Epithelial cell of proximal tubule (primary cell): ENCODE data around the gene ORAI3. TPM values are rescaled to one million over a fixed set of nuclear protein-coding genes. Genes with fewer than 3 reads are reported as not detected.

Source experiments
- DNase-seq: peaks from one replicate; pipeline ENCODE4 v3.0.0-alpha.2; 2011; ENCODE audit warnings: low read depth
- H3K4me3 ChIP-seq: 2 replicates; pipeline ENCODE4 v1.5.1; 2011; ENCODE audit warnings: low read depth, mild to moderate bottlenecking, low read length
- total RNA-seq: library from RNA; depleted of rRNA; stranded (reverse); fragments of >200 nt; gene quantifications from 2 replicates; pipeline ENCODE4 v1.2.3, GENCODE V29; 2015
- TF ChIP-seq, protein P1 (sequence below): conservative IDR thresholded peaks from 2 replicates; pipeline ENCODE4 v1.5.1; 2012; ENCODE audit warnings: low read depth, mild to moderate bottlenecking, low read length

The ORAI3 gene
- total RNA-seq, 1 donor from 2014 or later = 37.6 TPM

DNA sequence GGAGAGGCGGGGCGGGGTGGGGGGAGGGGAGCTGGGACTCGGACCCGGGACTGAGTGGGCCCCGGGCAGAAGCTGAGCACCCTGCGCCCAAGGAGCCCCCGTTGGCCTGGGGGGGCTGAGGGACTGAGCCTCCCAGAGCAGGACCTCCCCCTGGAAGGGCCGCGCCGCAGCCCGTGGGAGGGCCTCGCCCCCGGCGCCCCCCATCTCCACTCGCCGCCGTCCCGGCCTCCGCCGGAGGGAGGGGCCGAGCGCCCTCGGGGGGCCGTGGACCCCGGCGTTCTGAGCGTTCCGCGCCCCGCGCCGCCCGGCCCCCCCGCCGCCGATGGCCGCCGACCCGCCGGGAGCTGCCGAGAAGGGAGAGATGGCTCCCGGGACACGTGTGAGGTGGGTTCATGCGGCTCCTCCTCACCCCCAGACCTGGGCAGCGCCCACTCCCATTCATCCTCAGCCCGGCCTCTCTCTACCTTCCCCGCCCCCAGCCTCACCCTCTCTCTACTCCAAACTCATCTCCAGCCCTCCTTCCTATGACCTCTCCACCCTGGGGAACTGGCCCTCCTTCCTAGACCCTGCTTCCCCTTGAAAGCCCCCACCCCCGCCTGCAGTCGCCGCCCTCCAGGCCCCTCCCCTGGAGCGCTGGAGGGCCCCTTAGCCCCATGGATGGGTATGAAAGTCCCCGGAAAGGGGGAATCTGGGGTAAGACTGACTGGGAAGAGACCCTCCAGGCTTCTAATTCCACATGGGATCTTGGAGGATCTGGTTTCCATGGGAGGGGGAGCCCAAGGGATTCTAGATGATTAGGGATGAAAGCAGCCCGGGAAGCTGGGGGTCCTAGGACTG, 24.6 kb upstream of the ORAI3 start:
- DNase-seq = no peak
- peak overlapping the region; percentile 70 for H3K4me3 ChIP-seq
- TF ChIP-seq, protein P1, sequence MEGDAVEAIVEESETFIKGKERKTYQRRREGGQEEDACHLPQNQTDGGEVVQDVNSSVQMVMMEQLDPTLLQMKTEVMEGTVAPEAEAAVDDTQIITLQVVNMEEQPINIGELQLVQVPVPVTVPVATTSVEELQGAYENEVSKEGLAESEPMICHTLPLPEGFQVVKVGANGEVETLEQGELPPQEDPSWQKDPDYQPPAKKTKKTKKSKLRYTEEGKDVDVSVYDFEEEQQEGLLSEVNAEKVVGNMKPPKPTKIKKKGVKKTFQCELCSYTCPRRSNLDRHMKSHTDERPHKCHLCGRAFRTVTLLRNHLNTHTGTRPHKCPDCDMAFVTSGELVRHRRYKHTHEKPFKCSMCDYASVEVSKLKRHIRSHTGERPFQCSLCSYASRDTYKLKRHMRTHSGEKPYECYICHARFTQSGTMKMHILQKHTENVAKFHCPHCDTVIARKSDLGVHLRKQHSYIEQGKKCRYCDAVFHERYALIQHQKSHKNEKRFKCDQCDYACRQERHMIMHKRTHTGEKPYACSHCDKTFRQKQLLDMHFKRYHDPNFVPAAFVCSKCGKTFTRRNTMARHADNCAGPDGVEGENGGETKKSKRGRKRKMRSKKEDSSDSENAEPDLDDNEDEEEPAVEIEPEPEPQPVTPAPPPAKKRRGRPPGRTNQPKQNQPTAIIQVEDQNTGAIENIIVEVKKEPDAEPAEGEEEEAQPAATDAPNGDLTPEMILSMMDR = no peak

DNA sequence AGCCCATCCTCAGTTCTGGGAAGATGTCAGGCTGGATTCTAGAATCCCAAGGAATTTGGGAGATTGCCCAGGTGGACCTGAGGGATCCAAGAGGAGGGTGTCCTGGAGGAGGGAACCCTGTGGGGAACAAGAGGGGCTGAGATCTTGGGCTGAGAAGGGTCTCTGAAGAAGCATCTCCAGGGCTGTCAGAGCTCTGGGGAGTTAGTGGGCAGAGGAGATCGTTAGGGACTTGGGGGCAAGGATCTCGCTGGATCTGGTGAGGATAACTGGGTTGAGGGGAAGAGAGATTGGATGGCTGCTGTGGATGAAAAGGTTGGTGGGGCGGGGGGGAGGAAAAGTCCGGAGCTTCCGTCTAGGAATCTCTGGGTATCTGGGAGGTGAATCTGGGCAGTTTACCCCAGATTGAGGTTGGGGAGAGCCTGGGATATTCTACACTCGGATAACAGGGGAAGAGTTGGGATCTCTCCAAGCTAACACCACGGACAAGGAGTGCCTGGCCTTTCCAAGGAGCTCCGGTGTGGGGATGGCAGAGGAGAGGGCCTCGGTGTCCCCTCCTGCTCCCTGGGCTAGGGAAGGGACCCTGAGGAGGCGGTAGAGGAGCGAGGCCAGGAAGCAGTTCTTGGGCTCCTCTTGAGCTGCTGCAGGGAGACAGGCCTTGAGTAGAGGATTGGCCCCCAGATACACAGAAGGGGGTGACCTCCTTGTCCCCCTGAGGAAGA, 23.8 kb upstream of the ORAI3 start:
- DNase-seq = no peak
- H3K4me3 ChIP-seq = peak overlapping the region; percentile 70
- TF ChIP-seq, protein P1 = no peak

- TF ChIP-seq, protein P1 = no peak
- no peak overlapping the region for H3K4me3 ChIP-seq
- DNase-seq = no peak
Measured at GRCh38 chr16:30925632-30925987, 23.3 kb upstream of the ORAI3 start.

DNA sequence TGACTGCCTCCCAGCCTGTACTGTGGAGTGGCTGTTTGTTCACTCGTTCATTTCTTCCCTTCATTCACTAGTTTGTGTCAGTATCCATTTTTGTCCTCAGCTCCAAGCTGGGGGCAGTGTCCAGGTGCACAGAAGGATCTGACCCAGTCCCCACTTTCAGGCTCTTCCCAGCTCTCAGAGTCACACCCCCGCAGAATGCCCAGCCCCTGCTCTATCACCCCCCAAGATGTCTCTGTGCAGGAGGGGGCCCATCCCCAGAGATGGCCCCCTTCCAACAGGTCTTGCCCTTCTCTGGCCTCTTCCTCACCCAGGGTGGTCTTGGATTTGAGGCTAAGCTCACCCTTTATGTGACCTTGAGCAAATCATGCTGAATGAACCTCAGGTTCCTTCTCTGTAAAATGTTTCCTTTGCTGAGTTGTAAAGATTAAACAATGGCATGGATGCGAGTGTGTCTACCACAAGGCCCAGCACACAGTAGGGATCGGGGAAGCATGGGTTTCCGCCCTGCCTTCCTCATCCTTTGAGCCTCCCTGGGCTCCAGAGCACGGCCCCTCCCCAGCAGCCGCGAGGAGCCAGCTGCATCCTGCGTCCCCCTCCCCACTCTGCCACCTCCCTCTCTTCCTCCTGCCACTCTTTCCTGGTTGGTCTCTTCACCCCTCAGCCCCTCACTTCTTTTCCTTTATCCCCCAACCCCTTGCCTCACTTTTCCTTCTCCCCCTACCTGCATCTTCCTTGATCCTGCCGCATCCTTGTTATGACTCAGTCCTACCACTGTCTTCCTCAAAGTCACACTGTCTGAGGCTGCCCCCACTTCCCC, 22.7 kb upstream of the ORAI3 start:
- no peak for DNase-seq
- H3K4me3 ChIP-seq = no peak overlapping the region
- TF ChIP-seq, protein P1 = no peak

DNA sequence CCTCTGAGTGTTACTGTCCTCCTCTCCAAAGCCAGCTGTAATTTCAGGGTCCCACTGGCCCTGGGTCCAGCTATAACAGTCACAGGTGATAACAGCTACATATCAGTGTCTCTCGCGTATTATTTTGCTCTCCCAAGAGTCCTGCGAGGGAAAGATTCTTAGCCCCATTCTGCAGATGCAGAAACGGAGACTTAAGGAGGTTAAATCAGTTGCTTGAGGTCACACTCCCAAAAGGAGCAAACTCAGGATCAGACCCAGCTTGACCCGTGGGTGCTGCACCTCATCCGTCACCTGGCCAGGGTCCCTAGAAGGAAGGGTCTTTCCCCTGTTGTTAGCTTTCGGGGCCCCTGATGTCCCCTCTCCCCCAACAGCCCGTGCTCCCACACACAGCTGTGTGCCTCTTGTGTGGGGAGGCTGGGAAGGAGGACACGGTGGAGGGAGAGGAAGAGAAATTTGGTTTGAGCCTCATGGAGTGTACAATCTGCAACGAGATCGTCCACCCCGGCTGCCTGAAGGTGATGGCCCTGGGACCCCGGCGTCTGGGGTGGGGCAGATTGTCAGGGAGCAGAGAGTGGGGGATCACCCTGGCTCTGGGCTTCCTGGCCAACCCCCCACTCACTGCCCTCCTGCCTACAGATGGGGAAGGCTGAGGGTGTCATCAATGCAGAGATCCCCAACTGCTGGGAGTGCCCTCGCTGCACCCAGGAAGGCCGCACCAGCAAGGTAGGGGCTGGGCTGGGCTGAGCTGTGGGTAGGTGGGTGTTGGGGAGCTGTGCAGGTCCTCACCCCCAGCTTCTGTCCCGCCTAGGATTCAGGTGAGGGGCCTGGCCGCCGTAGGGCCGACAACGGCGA, 21.7 kb upstream of the ORAI3 start:
- DNase-seq = no peak
- TF ChIP-seq, protein P1 = no peak
- H3K4me3 ChIP-seq = no peak overlapping the region

- TF ChIP-seq, protein P1 = no peak
- no peak overlapping the region for H3K4me3 ChIP-seq
- no peak for DNase-seq
Measured at GRCh38 chr16:30927789-30928378, 21.0 kb upstream of the ORAI3 start.
